SU-DHL-6 (cell line): ENCODE data around the gene ST6GALNAC6.

Experiments
- H2AFZ ChIP-seq: fragments of 200-600 bp; sonication (generic); 2 replicates; pipeline ENCODE4 v1.6.1; 2014; ENCODE audit warnings: low read depth, mild to moderate bottlenecking, moderate library complexity, mixed read lengths, antibody characterized with exemption, low read length; ENCODE audit not compliant: severe bottlenecking
- H3F3A ChIP-seq: fragments of 200-600 bp; shearing (Covaris generic); 2 replicates; pipeline ENCODE4 v1.6.0; 2016; ENCODE audit warnings: antibody characterized with exemption, mild to moderate bottlenecking; ENCODE audit not compliant: insufficient read depth
- H3K27ac ChIP-seq: fragments of 200-600 bp; sonication (generic); 2 replicates; pipeline ENCODE4 v1.5.1; 2016; ENCODE audit warnings: low read depth, mild to moderate bottlenecking, low read length, moderate library complexity, mixed read lengths
- H3K27me3 ChIP-seq: fragments of 200-600 bp; sonication (generic), shearing (Covaris generic); 2 replicates; pipeline ENCODE4 v1.6.0; 2014; ENCODE audit warnings: mild to moderate bottlenecking, low read length
- H3K36me3 ChIP-seq: fragments of 200-600 bp; sonication (generic); 2 replicates; pipeline ENCODE4 v1.6.1; 2014; ENCODE audit warnings: mild to moderate bottlenecking, low read length, mixed read lengths
- H3K4me2 ChIP-seq: fragments of 300-600, 200-600 bp; shearing (Covaris generic), sonication (generic); 2 replicates; pipeline ENCODE4 v1.6.0; 2014; ENCODE audit warnings: low read length, low read depth, mild to moderate bottlenecking; ENCODE audit not compliant: poor library complexity, severe bottlenecking
- H3K4me3 ChIP-seq: fragments of 200-600 bp; sonication (generic); 2 replicates; pipeline ENCODE4 v1.5.1; 2014; ENCODE audit warnings: antibody characterized with exemption, low read length, mild to moderate bottlenecking, mixed read lengths; ENCODE audit not compliant: insufficient read depth, poor library complexity, severe bottlenecking
- H3K79me2 ChIP-seq: fragments of 200-600 bp; sonication (generic); 2 replicates; pipeline ENCODE4 v1.6.1; 2014; ENCODE audit warnings: mild to moderate bottlenecking, low read length, moderate library complexity; ENCODE audit not compliant: insufficient read depth
- H3K9ac ChIP-seq: fragments of 200-600 bp; sonication (generic); 2 replicates; pipeline ENCODE4 v1.7.0; 2014; ENCODE audit warnings: mild to moderate bottlenecking, low read length
- H3K9me2 ChIP-seq: fragments of 200-600 bp; sonication (generic); replicated peaks from 2 replicates; pipeline ENCODE4 v1.6.1; 2014; ENCODE audit warnings: low read length; ENCODE audit not compliant: insufficient read depth
- H3K9me3 ChIP-seq: fragments of 200-600 bp; sonication (generic); 2 replicates; pipeline ENCODE4 v1.6.1; 2014; ENCODE audit warnings: low read length, mixed read lengths; ENCODE audit not compliant: insufficient read depth
- H4K20me1 ChIP-seq: fragments of 200-600 bp; sonication (generic); 2 replicates; pipeline ENCODE4 v1.6.1; 2014; ENCODE audit warnings: low read depth, mild to moderate bottlenecking, antibody characterized with exemption, low read length, moderate library complexity, mixed read lengths
- CTCF ChIP-seq: fragments of 200-600 bp; sonication (generic); IDR thresholded peaks from one replicate; pipeline ENCODE4 v1.5.1; 2017; ENCODE audit warnings: antibody characterized with exemption, mild to moderate bottlenecking, low read length, moderate library complexity; ENCODE audit not compliant: insufficient read depth, poor library complexity, severe bottlenecking
- EZH2phosphoT487 ChIP-seq: fragments of 200-600 bp; sonication (generic), shearing (Covaris generic); conservative IDR thresholded peaks from 2 replicates; pipeline ENCODE4 v1.6.1; 2018; ENCODE audit warnings: mild to moderate bottlenecking, antibody characterized with exemption, low read length, moderate library complexity, mixed read lengths

Gene ST6GALNAC6

DNA sequence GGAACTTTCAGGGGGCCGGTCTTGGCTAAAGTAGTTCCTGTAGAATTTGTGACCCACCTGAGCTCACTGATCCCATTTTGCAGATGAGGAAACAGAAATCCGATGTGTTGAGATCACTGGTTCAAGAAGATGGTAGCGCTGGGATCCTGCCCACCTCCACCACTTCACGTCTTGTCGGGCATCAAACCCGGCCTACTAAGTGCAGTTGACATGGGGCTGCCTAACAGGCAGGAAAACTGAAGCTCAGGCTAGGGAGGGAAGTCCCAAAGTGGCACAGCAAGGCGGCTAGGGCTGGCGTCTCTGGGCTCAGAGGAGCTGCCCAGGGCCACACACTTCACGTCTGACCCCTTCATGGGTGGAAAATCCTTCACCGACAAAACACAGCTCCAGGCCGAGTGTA, 44.4 kb downstream of the ST6GALNAC6 start:
- TF ChIP-seq CTCF = no peak
- no peak for TF ChIP-seq EZH2phosphoT487
- H3K36me3 ChIP-seq = no peaks in the 10 kb centered on the region
- no peaks in the 10 kb centered on the region for H3K9me2 ChIP-seq
- no peaks in the 10 kb centered on the region for H3K79me2 ChIP-seq
- H3K9me3 ChIP-seq = no peaks in the 10 kb centered on the region
- no peak overlapping the region for H3K4me2 ChIP-seq
- no peaks in the 10 kb centered on the region for H3K27me3 ChIP-seq
- no peak overlapping the region for H3K4me3 ChIP-seq
- H3K9ac ChIP-seq = no peak overlapping the region
- H3F3A ChIP-seq = no peaks in the 10 kb centered on the region
- no peaks in the 10 kb centered on the region for H4K20me1 ChIP-seq
- H3K27ac ChIP-seq = no peak overlapping the region
- H2AFZ ChIP-seq = no peak overlapping the region

- Histone ChIP-seq H3K79me2 (no peaks in the 10 kb centered on the region), H3K36me3 (no peaks in the 10 kb centered on the region), H3F3A (no peaks in the 10 kb centered on the region), H3K27ac (no peak within 1 kb of the TSS), H2AFZ (no peak within 1 kb of the TSS), H4K20me1 (no peaks in the 10 kb centered on the region), H3K4me3 (no peak within 1 kb of the TSS), H3K9me2 (no peaks in the 10 kb centered on the region), H3K4me2 (no peak within 1 kb of the TSS), H3K27me3 (no peaks in the 10 kb centered on the region), H3K9me3 (peaks cover 3% of the 10 kb centered on the region; the same call in 1 of the 2 replicates), H3K9ac (no peak within 1 kb of the TSS)
- no peak for TF ChIP-seq CTCF
- no peak for TF ChIP-seq EZH2phosphoT487
Measured at GRCh38 chr9:127854184-127854806, 45.1 kb downstream of the ST6GALNAC6 start, which contains the start of gene ENG. Gene ENG, minus strand, starts transcription at chr9:127854658. Its CDS starts 303 bp downstream, at chr9:127854355.

DNA sequence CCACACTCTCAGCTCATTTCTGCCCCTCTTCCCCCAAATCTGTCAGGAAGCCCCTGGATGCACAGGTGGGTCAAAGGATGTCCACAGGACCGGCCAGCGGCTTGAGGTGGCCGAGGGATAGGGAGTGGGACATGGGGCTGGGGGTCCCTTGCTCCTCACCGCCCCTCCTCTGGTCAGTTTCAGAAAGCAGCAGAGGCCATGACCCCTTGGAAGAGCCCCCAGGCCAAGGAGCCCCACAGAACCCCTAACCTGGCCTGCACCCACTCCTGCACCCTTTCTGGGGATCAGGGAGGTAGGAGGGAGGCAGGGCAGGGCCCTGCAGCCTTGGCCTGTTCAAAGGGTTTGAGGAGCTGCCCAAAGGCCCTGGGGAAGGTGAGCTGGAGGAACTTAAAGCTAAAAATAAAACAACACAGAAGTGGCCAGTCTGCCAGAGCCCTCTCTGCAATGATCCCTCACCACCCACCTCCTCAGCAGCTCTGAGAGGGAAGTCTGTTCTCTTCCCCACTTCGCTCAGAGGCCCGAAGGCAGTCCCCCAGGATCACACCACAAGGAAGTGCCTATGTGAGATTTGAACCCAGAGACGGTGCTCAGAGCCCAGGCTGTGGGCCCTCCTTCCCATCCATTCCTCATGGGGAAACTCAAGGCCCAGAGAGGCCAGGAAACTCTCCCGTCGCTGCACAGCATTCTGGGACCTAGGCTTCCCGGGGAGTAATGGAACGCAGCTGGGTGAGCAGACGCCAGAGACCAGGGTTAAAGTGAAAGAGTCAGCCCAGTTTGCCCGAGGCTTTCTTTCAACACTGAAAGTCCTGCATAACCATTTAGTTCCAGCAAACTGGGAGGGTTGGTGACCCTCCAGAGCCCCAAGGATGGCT, 45.9 kb downstream of the ST6GALNAC6 start:
- no peak overlapping the region for H3K4me3 ChIP-seq
- no peaks in the 10 kb centered on the region for H3K9me2 ChIP-seq
- no peak overlapping the region for H3K27ac ChIP-seq
- H3K27me3 ChIP-seq = no peaks in the 10 kb centered on the region
- no peak overlapping the region for H2AFZ ChIP-seq
- no peak overlapping the region for H3K4me2 ChIP-seq
- no peaks in the 10 kb centered on the region for H3K36me3 ChIP-seq
- H3K9ac ChIP-seq = no peak overlapping the region
- no peaks in the 10 kb centered on the region for H3F3A ChIP-seq
- H3K79me2 ChIP-seq = no peaks in the 10 kb centered on the region
- H4K20me1 ChIP-seq = no peaks in the 10 kb centered on the region
- peaks cover 8% of the 10 kb centered on the region; the same call in 1 of the 2 replicates for H3K9me3 ChIP-seq
- TF ChIP-seq CTCF (no peak), EZH2phosphoT487 (no peak)
